ENCODE measurements around the gene SLC35C1.

The SLC35C1 gene

DNA sequence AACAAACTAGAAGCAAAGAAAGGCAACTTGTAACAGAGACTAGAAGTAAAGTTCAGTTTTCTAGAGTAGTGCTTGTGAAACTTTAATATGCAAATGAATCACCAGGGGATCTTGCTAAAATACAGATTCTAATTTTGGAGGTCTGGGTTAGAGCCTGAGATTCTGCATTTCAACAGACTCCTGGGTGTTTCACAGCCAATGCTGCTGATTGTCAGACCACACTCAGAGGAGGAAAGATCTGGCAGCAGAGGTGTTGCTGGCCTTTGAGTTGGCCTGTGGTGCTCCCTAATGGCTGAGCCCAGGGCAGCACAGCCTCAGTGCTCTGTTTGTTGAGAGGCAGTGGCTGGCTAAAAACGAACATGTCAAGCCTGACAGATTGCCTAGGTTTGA, 47.8 kb downstream of the SLC35C1 start:
- peak; percentile 58 for DNase-seq (ENCODE audit: low read depth)
- no peak overlapping the region for H3K4me3 ChIP-seq (ENCODE audit: low read depth, low read length)
- TF ChIP-seq, protein P1, sequence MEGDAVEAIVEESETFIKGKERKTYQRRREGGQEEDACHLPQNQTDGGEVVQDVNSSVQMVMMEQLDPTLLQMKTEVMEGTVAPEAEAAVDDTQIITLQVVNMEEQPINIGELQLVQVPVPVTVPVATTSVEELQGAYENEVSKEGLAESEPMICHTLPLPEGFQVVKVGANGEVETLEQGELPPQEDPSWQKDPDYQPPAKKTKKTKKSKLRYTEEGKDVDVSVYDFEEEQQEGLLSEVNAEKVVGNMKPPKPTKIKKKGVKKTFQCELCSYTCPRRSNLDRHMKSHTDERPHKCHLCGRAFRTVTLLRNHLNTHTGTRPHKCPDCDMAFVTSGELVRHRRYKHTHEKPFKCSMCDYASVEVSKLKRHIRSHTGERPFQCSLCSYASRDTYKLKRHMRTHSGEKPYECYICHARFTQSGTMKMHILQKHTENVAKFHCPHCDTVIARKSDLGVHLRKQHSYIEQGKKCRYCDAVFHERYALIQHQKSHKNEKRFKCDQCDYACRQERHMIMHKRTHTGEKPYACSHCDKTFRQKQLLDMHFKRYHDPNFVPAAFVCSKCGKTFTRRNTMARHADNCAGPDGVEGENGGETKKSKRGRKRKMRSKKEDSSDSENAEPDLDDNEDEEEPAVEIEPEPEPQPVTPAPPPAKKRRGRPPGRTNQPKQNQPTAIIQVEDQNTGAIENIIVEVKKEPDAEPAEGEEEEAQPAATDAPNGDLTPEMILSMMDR (IDR thresholded peaks at IDR 0.05; ENCODE audit: insufficient read depth, low read depth, low read length, missing control alignments), result peak; percentile 21

DNA sequence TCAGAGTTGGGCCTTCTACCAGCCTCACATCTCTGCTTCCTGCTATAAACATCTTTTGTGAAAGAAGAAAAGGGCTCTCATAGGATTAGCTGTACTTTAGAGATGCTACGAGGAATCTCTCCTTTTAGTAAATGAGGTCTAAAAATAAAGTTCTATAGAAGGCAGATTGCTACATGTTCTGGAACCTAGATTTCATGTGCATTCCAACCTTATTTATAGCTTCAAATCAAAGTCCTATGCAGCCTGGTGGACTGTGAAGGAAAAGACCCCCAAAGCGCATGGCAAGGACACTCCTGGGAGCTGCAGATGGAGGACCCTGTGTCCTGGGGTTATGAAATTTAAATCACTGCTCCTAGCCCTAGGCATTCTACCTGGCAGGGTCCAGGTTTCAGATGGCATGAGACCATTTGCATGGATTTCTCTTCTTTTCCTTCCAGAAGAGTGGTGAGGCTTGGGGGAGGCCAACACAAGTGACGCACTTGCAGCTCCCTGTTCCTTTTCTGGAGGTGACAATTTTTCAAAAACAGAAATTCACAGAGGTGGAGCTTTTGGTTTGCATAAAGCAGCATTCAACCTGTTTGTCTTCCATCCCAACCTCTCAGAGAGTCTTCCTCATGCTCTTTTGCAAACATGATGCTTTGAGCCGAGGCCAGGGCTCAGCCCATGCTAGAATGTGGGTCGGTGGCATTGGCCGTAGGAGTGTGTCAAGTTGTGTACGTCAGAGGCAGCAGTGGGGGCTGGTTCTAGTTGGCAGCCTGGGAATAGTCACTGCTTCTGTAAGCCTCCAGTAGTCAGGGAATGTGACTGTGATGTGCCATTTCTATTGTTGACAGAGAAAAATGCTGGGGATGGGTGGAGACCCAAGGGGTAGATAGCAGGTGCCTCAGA, 48.6 kb downstream of the SLC35C1 start:
- DNase-seq (ENCODE audit: low read depth), result no peak
- no peak overlapping the region for H3K4me3 ChIP-seq (ENCODE audit: low read depth, low read length)
- TF ChIP-seq, protein P1 (IDR thresholded peaks at IDR 0.05; ENCODE audit: insufficient read depth, low read depth, low read length, missing control alignments), result no peak

DNA sequence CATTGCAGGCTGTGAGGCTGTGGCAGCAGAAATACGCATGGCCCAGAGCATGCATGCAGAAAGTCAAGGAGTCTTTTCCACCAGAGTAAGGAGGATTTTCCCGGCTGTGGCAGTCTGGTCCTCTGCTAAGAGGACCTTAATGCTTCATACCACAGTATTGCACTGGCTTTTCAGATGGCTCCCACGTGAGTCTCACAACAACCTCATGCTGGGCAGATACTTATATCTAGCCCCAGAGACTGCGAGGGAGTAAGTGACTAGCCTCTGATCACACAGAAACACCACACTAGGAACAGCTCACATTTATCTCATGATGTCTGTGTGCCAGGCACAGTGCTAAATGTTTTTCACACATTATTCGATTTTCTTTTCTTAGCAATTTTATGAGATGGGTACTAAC, 50.4 kb downstream of the SLC35C1 start:
- TF ChIP-seq, protein P1 (IDR thresholded peaks at IDR 0.05; ENCODE audit: insufficient read depth, low read depth, low read length, missing control alignments), result no peak
- no peak for DNase-seq (ENCODE audit: low read depth)
- no peak overlapping the region for H3K4me3 ChIP-seq (ENCODE audit: low read depth, low read length)

DNA sequence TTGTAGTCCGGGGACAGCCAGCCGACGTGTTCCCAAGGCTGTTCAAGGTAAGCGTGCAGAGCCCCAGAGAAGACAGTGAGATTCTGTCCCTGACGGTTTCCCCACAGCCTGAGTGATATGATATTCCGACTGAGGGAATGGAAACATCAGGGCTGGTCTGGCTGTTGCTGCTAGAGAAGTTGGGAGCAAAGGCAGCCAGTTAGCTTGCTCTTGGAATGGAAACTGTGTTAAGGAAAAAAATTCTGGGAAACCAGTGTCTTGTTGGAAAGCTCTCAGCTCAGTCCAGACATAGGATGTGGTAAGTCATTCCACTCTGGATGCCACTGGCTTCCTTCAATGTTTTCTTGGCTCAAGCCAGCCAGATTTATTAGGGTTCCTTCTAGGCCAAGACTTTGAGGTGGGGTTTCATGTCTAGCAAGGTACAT, 51.1 kb downstream of the SLC35C1 start:
- DNase-seq (ENCODE audit: low read depth), result no peak
- no peak overlapping the region for H3K4me3 ChIP-seq (ENCODE audit: low read depth, low read length)
- TF ChIP-seq, protein P1 (IDR thresholded peaks at IDR 0.05; ENCODE audit: insufficient read depth, low read depth, low read length, missing control alignments), result no peak

DNA sequence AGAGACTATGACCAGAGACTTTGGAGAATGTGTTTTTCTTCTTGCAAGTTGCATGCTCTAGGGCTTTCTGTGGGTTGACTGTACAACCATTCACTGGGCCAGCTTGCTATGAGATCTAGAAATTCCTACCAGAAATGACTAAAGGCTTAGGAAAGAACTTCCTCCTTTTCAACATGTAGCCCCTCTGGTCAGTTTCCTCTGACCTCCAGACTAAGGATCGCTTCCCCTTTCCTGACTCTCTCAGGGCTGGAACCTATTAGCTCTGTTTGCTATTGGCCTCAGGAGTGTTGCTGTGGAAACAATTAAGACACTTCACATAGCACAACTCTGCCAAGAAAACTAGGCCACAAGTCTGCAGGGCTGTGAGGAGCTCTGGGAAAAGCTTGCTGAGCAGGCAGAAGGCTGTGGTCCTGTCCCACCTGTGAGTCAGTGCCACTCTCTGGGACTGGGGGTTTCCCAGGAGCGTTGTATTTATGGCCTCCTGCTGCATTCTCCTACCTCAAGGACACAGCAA, 53.1 kb downstream of the SLC35C1 start:
- DNase-seq (ENCODE audit: low read depth), result no peak
- H3K4me3 ChIP-seq (ENCODE audit: low read depth, low read length), result no peak overlapping the region
- TF ChIP-seq, protein P1 (IDR thresholded peaks at IDR 0.05; ENCODE audit: insufficient read depth, low read depth, low read length, missing control alignments), result no peak

DNA sequence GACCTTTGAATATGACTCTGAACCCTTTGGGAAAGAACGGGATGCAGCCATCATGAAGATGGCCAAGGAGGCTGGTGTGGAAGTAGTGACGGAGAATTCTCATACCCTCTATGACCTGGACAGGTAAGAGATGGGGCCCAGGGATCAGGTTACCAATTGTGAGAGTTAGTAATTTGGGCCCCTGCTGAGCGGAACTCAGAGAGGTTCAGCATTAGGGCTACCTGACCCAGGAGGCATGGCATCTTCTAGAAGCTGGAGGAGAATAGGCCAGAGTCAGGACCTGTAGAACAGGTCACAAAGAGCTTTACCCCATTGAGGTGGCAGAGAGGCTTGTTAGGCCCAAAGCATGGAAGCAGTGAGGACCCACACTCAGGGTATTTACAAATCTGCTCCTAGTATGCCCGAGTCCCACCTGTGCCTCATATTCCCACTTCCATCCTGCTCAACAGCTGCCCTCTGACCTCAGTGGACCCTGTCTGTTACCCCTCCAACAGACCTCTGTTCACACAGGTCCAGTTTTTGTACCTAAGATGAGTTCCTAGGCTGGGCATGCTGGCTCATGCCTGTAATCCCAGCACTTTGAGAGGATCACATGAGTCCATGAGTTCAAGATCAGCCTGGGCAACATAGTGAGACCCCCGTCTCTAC, 53.9 kb downstream of the SLC35C1 start:
- TF ChIP-seq, protein P1 (IDR thresholded peaks at IDR 0.05; ENCODE audit: insufficient read depth, low read depth, low read length, missing control alignments), result no peak
- no peak for DNase-seq (ENCODE audit: low read depth)
- H3K4me3 ChIP-seq (ENCODE audit: low read depth, low read length), result no peak overlapping the region
